Measurements from ENCODE around the gene BHLHE23. TPM values are rescaled to one million over a fixed set of nuclear protein-coding genes. Genes with fewer than 3 reads are reported as not detected.

BHLHE23 gene
- total RNA-seq, 2 donors from 2014 or later = 4.0 TPM; not detected in 1

- intact Hi-C loops (cut with DNase I) = no loop called here
These were observed 6.7 kb downstream of the BHLHE23 start for GRCh38 chr20:63000036-63000435.

GRCh38 chr20:62999580-62999979, 7.2 kb downstream of the BHLHE23 start:
- 77% methylated on average over 16 of the region's 16 CpGs for WGBS
- Histone ChIP-seq H3K9me3 (no peaks in the 10 kb centered on the region), H3K27me3 (replicated peaks; ENCODE audit: insufficient read depth) (peaks cover 17% of the 10 kb centered on the region), H3K4me1 (replicated peaks) (no peaks in the 10 kb centered on the region), H3K36me3 (no peaks in the 10 kb centered on the region), H3K27ac (no peak overlapping the region), H3K4me3 (no peak overlapping the region)
- intact Hi-C loops (cut with DNase I) = no loop called here
- no peak for TF ChIP-seq POLR2A (IDR thresholded peaks at IDR 0.05)
- TF ChIP-seq CTCF (IDR thresholded peaks at IDR 0.05) = no peak
- no peak for TF ChIP-seq POLR2AphosphoS5 (IDR thresholded peaks at IDR 0.05)
- DNase-seq (ENCODE audit: low spot score) = no peak

More at GRCh38 chr20:63000036-63000435, 6.7 kb downstream of the BHLHE23 start:
- Histone ChIP-seq H3K27ac (no peak overlapping the region), H3K4me3 (no peak overlapping the region), H3K36me3 (no peaks in the 10 kb centered on the region), H3K4me1 (replicated peaks) (no peaks in the 10 kb centered on the region), H3K9me3 (no peaks in the 10 kb centered on the region), H3K27me3 (replicated peaks; ENCODE audit: insufficient read depth) (peaks cover 20% of the 10 kb centered on the region)
- DNase-seq (ENCODE audit: low spot score) = no peak
- WGBS = 85% methylated on average over 14 of the region's 14 CpGs
- no peak for TF ChIP-seq POLR2A (IDR thresholded peaks at IDR 0.05)
- no peak for TF ChIP-seq POLR2AphosphoS5 (IDR thresholded peaks at IDR 0.05)
- TF ChIP-seq CTCF (IDR thresholded peaks at IDR 0.05) = no peak

GRCh38 chr20:62998449-62998848, 8.3 kb downstream of the BHLHE23 start:
- WGBS = 84% methylated on average over 5 of the region's 5 CpGs
- Histone ChIP-seq H3K4me1 (replicated peaks) (no peaks in the 10 kb centered on the region), H3K27me3 (replicated peaks; ENCODE audit: insufficient read depth) (peaks cover 19% of the 10 kb centered on the region), H3K36me3 (no peaks in the 10 kb centered on the region), H3K9me3 (no peaks in the 10 kb centered on the region), H3K4me3 (no peak overlapping the region), H3K27ac (no peak overlapping the region)
- DNase-seq (ENCODE audit: low spot score) = no peak
- no peak for TF ChIP-seq CTCF (IDR thresholded peaks at IDR 0.05)
- TF ChIP-seq POLR2A (IDR thresholded peaks at IDR 0.05) = no peak
- intact Hi-C loops (cut with DNase I) = no loop called here

GRCh38 chr20:62997417-62998035, 9.2 kb downstream of the BHLHE23 start:
- Histone ChIP-seq H3K4me1 (replicated peaks) (no peaks in the 10 kb centered on the region), H3K36me3 (no peaks in the 10 kb centered on the region), H3K9me3 (no peaks in the 10 kb centered on the region), H3K27me3 (replicated peaks; ENCODE audit: insufficient read depth) (peaks cover 22% of the 10 kb centered on the region), H3K4me3 (no peak overlapping the region), H3K27ac (no peak overlapping the region)
- no peak for DNase-seq (ENCODE audit: low spot score)
- 48% methylated on average over 20 of the region's 20 CpGs for WGBS
- intact Hi-C loops (cut with DNase I) = no loop called here
- TF ChIP-seq CTCF (IDR thresholded peaks at IDR 0.05) (no peak), POLR2A (IDR thresholded peaks at IDR 0.05) (no peak), POLR2AphosphoS5 (IDR thresholded peaks at IDR 0.05) (no peak)

GRCh38 chr20:62996596-62996982, 10.2 kb downstream of the BHLHE23 start:
- no peak overlapping the region for H3K27ac ChIP-seq
- H3K4me1 ChIP-seq (replicated peaks) = no peaks in the 10 kb centered on the region
- no peaks in the 10 kb centered on the region for H3K9me3 ChIP-seq
- peaks cover 22% of the 10 kb centered on the region for H3K27me3 ChIP-seq (replicated peaks; ENCODE audit: insufficient read depth)
- no peak for DNase-seq (ENCODE audit: low spot score)
- WGBS = 87% methylated on average over 14 of the region's 14 CpGs
- H3K36me3 ChIP-seq = no peaks in the 10 kb centered on the region
- intact Hi-C loops (cut with DNase I) = no loop called here
- no peak overlapping the region for H3K4me3 ChIP-seq
- TF ChIP-seq POLR2A (IDR thresholded peaks at IDR 0.05) (no peak), CTCF (IDR thresholded peaks at IDR 0.05) (no peak), POLR2AphosphoS5 (IDR thresholded peaks at IDR 0.05) (no peak)

Measured in prostate gland (tissue), 2 donors.